GM23338 (cell line): ENCODE results near the gene RMC1. TPM values are rescaled to one million over a fixed set of nuclear protein-coding genes. Genes with fewer than 3 reads are reported as not detected.

ENCODE experiments used
- ATAC-seq: fragments of 200-7000 bp; cut with Tn5 transposase; 3 replicates; pipeline ENCODE4 v1.9.1; 2020
- DNase-seq: peaks from one replicate; pipeline ENCODE4 v3.0.0-alpha.2; 2015; ENCODE audit warnings: low spot score
- H2AFZ ChIP-seq: fragments of 200-600 bp; sonication (generic); 2 replicates; pipeline ENCODE4 v1.8.0; 2016; ENCODE audit warnings: antibody characterized with exemption, mild to moderate bottlenecking, moderate library complexity
- H3F3A ChIP-seq: fragments of 200-600 bp; sonication (generic); replicated peaks from 2 replicates; pipeline ENCODE4 v1.8.0; 2017; ENCODE audit warnings: antibody characterized with exemption, mixed run types, low read depth
- H3K27ac ChIP-seq: fragments of 200-600 bp; sonication (generic); 2 replicates; pipeline ENCODE4 v1.6.1; 2016; ENCODE audit warnings: low read depth
- H3K27me3 ChIP-seq: fragments of 200-600 bp; sonication (generic); 2 replicates; pipeline ENCODE4 v1.8.0; 2016; ENCODE audit warnings: mild to moderate bottlenecking, mixed run types, moderate library complexity; ENCODE audit not compliant: insufficient read depth
- H3K36me3 ChIP-seq: fragments of 200-600 bp; sonication (generic); 2 replicates; pipeline ENCODE4 v1.8.0; 2016; ENCODE audit warnings: mild to moderate bottlenecking; ENCODE audit not compliant: insufficient read depth
- H3K4me1 ChIP-seq: fragments of 200-600 bp; sonication (generic); 2 replicates; pipeline ENCODE4 v1.8.0; 2016; ENCODE audit warnings: mild to moderate bottlenecking, moderate library complexity; ENCODE audit not compliant: insufficient read depth
- H3K4me2 ChIP-seq: fragments of 200-600 bp; sonication (generic); 2 replicates; pipeline ENCODE4 v1.7.1; 2017; ENCODE audit warnings: mixed run types
- H3K4me3 ChIP-seq: fragments of 200-600 bp; sonication (generic); 2 replicates; pipeline ENCODE4 v1.6.1; 2016; ENCODE audit warnings: mixed run types
- H3K79me2 ChIP-seq: fragments of 200-600 bp; sonication (generic); replicated peaks from 2 replicates; pipeline ENCODE4 v1.8.0; 2017; ENCODE audit warnings: mild to moderate bottlenecking; ENCODE audit not compliant: insufficient read depth
- H3K9me2 ChIP-seq: fragments of 200-600 bp; sonication (generic); 2 replicates; pipeline ENCODE4 v1.8.0; 2017; ENCODE audit not compliant: insufficient read depth
- H4K20me1 ChIP-seq: fragments of 200-600 bp; sonication (generic); replicated peaks from 2 replicates; pipeline ENCODE4 v1.8.0; 2017; ENCODE audit warnings: mild to moderate bottlenecking; ENCODE audit not compliant: insufficient read depth
- H3K27ac Mint-ChIP-seq: 2 replicates; pipeline ENCODE4 v1.8.0; 2020; ENCODE audit warnings: inconsistent platforms, mild to moderate bottlenecking, moderate library complexity, mixed read lengths
- H3K27me3 Mint-ChIP-seq: 3 replicates; pipeline ENCODE4 v1.8.0; 2022; ENCODE audit warnings: low read depth, mild to moderate bottlenecking, moderate library complexity, mixed read lengths, inconsistent platforms; ENCODE audit not compliant: insufficient read depth, poor library complexity
- H3K36me3 Mint-ChIP-seq: 3 replicates; pipeline ENCODE4 v1.8.0; 2021; ENCODE audit warnings: low read depth, mild to moderate bottlenecking, inconsistent platforms, moderate library complexity, mixed read lengths
- H3K4me1 Mint-ChIP-seq: 3 replicates; pipeline ENCODE4 v1.8.0; 2020; ENCODE audit warnings: mild to moderate bottlenecking, inconsistent platforms, mixed read lengths
- H3K4me3 Mint-ChIP-seq: 3 replicates; pipeline ENCODE4 v1.8.0; 2021; ENCODE audit warnings: moderate library complexity, mild to moderate bottlenecking, inconsistent platforms, mixed read lengths
- H3K9me3 Mint-ChIP-seq: 3 replicates; pipeline ENCODE4 v1.8.0; 2020; ENCODE audit warnings: moderate library complexity, mild to moderate bottlenecking, inconsistent platforms, mixed read lengths
- CREB1 ChIP-seq: fragments of 250-450 bp; sonication (Bioruptor Pico); IDR thresholded peaks from 2 replicates; pipeline ENCODE4 v1.5.0; 2020; ENCODE audit warnings: low read depth, mild to moderate bottlenecking, moderate library complexity
- CTCF ChIP-seq, 2 experiments: fragments of 200-600 bp in 1 of 2; sonication (generic) in 1 of 2; conservative IDR thresholded peaks; 2 replicates each; pipeline versions ENCODE4 v1.5.1 to v1.6.1; 2016 to 2017; ENCODE audit warnings: antibody characterized with exemption in 2 of 2, low read depth in 2 of 2, mild to moderate bottlenecking in 2 of 2, moderate library complexity in 1 of 2
- ETS1 ChIP-seq: IDR thresholded peaks from 2 replicates; pipeline ENCODE4 v1.6.1; 2016; ENCODE audit warnings: antibody characterized with exemption
- EZH2 ChIP-seq: fragments of 200-600 bp; sonication (generic); IDR thresholded peaks from one replicate; pipeline ENCODE4 v1.8.0; 2017; ENCODE audit warnings: antibody characterized with exemption, mild to moderate bottlenecking, low read depth; ENCODE audit not compliant: unreplicated experiment
- EZH2phosphoT487 ChIP-seq: fragments of 200-600 bp; sonication (generic); IDR thresholded peaks from one replicate; pipeline ENCODE4 v1.8.1; 2018; ENCODE audit warnings: antibody characterized with exemption; ENCODE audit not compliant: unreplicated experiment
- JUNB ChIP-seq: IDR thresholded peaks from one replicate; pipeline ENCODE4 v1.6.1; 2016; ENCODE audit warnings: antibody characterized with exemption; ENCODE audit not compliant: unreplicated experiment
- NANOG ChIP-seq: IDR thresholded peaks from 2 replicates; pipeline ENCODE4 v1.6.1; 2016; ENCODE audit warnings: antibody characterized with exemption, borderline replicate concordance
- POLR2AphosphoS5 ChIP-seq: IDR thresholded peaks from 2 replicates; pipeline ENCODE4 v1.6.1; 2016; ENCODE audit warnings: antibody characterized with exemption, low read depth
- STAT1 ChIP-seq: IDR thresholded peaks from one replicate; pipeline ENCODE4 v1.6.1; 2016; ENCODE audit warnings: antibody characterized with exemption; ENCODE audit not compliant: unreplicated experiment
- ZNF331 ChIP-seq: fragments of 250-450 bp; sonication (Bioruptor Pico); IDR thresholded peaks from 2 replicates; pipeline ENCODE4 v1.5.0; 2020; ENCODE audit warnings: low read depth, mild to moderate bottlenecking, moderate library complexity
- polyA plus RNA-seq: library from polyadenylated mRNA; unstranded; fragments of >200 nt; fragmentation: Nextera tagmentation; extraction: Ambion mirVana; gene quantifications from 2 replicates; pipeline ENCODE4 v1.2.1, GENCODE V29; 2016
- total RNA-seq: library from RNA; depleted of rRNA; stranded (reverse); fragments of >200 nt; shearing (Covaris generic); gene quantifications from 2 replicates; pipeline ENCODE4 v1.2.3, GENCODE V29; 2014
- TF ChIP-seq, protein P1 (sequence below): IDR thresholded peaks from one replicate; pipeline ENCODE4 v1.6.1; 2018; ENCODE audit warnings: antibody characterized with exemption; ENCODE audit not compliant: unreplicated experiment
- TF ChIP-seq, protein P2 (sequence below): fragments of 250-450 bp; sonication (Bioruptor Pico); IDR thresholded peaks from 2 replicates; pipeline ENCODE4 v1.5.0; 2020; ENCODE audit warnings: mild to moderate bottlenecking, moderate library complexity

Gene RMC1
- total and polyA plus RNA-seq, 2 experiments from 2014 or later = 18.9 to 24.6 TPM

- no peak overlapping the region for H3K27ac Mint-ChIP-seq
Measured at GRCh38 chr18:23460285-23461273, 42.7 kb upstream of the RMC1 start.

More at GRCh38 chr18:23460285-23461273, 42.7 kb upstream of the RMC1 start:
- H4K20me1 ChIP-seq = peaks cover 13% of the 10 kb centered on the region
- H2AFZ ChIP-seq = no peak overlapping the region
- Mint-ChIP-seq H3K9me3 (no peaks in the 10 kb centered on the region), H3K36me3 (peaks cover 22% of the 10 kb centered on the region), H3K4me1 (no peaks in the 10 kb centered on the region), H3K27me3 (no peaks in the 10 kb centered on the region), H3K4me3 (no peak overlapping the region)
- TF ChIP-seq NANOG (no peak), JUNB (no peak), ZNF331 (CRISPR knock-in tag) (no peak), CREB1 (CRISPR knock-in tag) (no peak), ETS1 (no peak), POLR2AphosphoS5 (no peak), CTCF (conservative IDR thresholded peaks at IDR 0.05; ENCODE audit: low read depth in 2 of 2) (no peak), EZH2phosphoT487 (no peak), EZH2 (no peak), STAT1 (no peak)
- TF ChIP-seq, protein P1, sequence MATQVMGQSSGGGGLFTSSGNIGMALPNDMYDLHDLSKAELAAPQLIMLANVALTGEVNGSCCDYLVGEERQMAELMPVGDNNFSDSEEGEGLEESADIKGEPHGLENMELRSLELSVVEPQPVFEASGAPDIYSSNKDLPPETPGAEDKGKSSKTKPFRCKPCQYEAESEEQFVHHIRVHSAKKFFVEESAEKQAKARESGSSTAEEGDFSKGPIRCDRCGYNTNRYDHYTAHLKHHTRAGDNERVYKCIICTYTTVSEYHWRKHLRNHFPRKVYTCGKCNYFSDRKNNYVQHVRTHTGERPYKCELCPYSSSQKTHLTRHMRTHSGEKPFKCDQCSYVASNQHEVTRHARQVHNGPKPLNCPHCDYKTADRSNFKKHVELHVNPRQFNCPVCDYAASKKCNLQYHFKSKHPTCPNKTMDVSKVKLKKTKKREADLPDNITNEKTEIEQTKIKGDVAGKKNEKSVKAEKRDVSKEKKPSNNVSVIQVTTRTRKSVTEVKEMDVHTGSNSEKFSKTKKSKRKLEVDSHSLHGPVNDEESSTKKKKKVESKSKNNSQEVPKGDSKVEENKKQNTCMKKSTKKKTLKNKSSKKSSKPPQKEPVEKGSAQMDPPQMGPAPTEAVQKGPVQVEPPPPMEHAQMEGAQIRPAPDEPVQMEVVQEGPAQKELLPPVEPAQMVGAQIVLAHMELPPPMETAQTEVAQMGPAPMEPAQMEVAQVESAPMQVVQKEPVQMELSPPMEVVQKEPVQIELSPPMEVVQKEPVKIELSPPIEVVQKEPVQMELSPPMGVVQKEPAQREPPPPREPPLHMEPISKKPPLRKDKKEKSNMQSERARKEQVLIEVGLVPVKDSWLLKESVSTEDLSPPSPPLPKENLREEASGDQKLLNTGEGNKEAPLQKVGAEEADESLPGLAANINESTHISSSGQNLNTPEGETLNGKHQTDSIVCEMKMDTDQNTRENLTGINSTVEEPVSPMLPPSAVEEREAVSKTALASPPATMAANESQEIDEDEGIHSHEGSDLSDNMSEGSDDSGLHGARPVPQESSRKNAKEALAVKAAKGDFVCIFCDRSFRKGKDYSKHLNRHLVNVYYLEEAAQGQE = no peak
- TF ChIP-seq, protein P2, sequence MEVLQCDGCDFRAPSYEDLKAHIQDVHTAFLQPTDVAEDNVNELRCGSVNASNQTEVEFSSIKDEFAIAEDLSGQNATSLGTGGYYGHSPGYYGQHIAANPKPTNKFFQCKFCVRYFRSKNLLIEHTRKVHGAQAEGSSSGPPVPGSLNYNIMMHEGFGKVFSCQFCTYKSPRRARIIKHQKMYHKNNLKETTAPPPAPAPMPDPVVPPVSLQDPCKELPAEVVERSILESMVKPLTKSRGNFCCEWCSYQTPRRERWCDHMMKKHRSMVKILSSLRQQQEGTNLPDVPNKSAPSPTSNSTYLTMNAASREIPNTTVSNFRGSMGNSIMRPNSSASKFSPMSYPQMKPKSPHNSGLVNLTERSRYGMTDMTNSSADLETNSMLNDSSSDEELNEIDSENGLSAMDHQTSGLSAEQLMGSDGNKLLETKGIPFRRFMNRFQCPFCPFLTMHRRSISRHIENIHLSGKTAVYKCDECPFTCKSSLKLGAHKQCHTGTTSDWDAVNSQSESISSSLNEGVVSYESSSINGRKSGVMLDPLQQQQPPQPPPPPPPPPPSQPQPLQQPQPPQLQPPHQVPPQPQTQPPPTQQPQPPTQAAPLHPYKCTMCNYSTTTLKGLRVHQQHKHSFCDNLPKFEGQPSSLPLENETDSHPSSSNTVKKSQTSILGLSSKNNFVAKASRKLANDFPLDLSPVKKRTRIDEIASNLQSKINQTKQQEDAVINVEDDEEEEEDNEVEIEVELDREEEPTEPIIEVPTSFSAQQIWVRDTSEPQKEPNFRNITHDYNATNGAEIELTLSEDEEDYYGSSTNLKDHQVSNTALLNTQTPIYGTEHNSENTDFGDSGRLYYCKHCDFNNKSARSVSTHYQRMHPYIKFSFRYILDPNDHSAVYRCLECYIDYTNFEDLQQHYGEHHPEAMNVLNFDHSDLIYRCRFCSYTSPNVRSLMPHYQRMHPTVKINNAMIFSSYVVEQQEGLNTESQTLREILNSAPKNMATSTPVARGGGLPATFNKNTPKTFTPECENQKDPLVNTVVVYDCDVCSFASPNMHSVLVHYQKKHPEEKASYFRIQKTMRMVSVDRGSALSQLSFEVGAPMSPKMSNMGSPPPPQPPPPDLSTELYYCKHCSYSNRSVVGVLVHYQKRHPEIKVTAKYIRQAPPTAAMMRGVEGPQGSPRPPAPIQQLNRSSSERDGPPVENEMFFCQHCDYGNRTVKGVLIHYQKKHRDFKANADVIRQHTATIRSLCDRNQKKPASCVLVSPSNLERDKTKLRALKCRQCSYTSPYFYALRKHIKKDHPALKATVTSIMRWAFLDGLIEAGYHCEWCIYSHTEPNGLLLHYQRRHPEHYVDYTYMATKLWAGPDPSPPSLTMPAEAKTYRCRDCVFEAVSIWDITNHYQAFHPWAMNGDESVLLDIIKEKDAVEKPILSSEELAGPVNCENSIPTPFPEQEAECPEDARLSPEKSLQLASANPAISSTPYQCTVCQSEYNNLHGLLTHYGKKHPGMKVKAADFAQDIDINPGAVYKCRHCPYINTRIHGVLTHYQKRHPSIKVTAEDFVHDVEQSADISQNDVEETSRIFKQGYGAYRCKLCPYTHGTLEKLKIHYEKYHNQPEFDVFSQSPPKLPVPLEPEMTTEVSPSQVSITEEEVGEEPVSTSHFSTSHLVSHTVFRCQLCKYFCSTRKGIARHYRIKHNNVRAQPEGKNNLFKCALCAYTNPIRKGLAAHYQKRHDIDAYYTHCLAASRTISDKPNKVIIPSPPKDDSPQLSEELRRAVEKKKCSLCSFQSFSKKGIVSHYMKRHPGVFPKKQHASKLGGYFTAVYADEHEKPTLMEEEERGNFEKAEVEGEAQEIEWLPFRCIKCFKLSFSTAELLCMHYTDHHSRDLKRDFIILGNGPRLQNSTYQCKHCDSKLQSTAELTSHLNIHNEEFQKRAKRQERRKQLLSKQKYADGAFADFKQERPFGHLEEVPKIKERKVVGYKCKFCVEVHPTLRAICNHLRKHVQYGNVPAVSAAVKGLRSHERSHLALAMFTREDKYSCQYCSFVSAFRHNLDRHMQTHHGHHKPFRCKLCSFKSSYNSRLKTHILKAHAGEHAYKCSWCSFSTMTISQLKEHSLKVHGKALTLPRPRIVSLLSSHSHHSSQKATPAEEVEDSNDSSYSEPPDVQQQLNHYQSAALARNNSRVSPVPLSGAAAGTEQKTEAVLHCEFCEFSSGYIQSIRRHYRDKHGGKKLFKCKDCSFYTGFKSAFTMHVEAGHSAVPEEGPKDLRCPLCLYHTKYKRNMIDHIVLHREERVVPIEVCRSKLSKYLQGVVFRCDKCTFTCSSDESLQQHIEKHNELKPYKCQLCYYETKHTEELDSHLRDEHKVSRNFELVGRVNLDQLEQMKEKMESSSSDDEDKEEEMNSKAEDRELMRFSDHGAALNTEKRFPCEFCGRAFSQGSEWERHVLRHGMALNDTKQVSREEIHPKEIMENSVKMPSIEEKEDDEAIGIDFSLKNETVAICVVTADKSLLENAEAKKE (CRISPR knock-in tag) = no peak
- peaks cover 59% of the 10 kb centered on the region for H3K79me2 ChIP-seq
- H3K4me2 ChIP-seq = no peak overlapping the region
- H3F3A ChIP-seq = no peaks in the 10 kb centered on the region
- peaks cover 11% of the 10 kb centered on the region for H3K36me3 ChIP-seq
- H3K27ac ChIP-seq = no peak overlapping the region
- no peaks in the 10 kb centered on the region for H3K4me1 ChIP-seq
- H3K9me2 ChIP-seq = no peaks in the 10 kb centered on the region
- no peaks in the 10 kb centered on the region for H3K27me3 ChIP-seq
- no peak overlapping the region for H3K4me3 ChIP-seq
- no peak for DNase-seq
- no peak for ATAC-seq
